Right cardiac atrium (tissue), 5 donors: ENCODE data around the gene TMTC2. TPM values are rescaled to one million over a fixed set of nuclear protein-coding genes. Genes with fewer than 3 reads are reported as not detected.

Experiments used
- ATAC-seq, 2 donors: fragments of 200-7000 bp; cut with Tn5 transposase; one replicate each; pipeline versions ENCODE4 v1.8.0 to v1.9.1; 2020; ENCODE audit warnings: moderate library complexity in 2 of 2, mild to moderate bottlenecking in 1 of 2
- DNase-seq, 3 donors: peaks; one replicate each; pipeline ENCODE4 v3.0.0-alpha.2; 2020
- H3K27ac ChIP-seq: one replicate; pipeline ENCODE4 v1.5.1; 2013; ENCODE audit warnings: mild to moderate bottlenecking, low read length, control low read depth, moderate library complexity
- H3K27me3 ChIP-seq: one replicate; pipeline ENCODE4 v1.6.1; 2013; ENCODE audit not compliant: control insufficient read depth, insufficient read depth
- H3K4me1 ChIP-seq: one replicate; pipeline ENCODE4 v1.6.1; 2013; ENCODE audit warnings: low read length; ENCODE audit not compliant: control insufficient read depth, insufficient read depth
- H3K4me3 ChIP-seq: one replicate; pipeline ENCODE4 v1.5.1; 2013; ENCODE audit warnings: low read length, control low read depth
- H3K9me3 ChIP-seq: one replicate; pipeline ENCODE4 v1.6.1; 2013; ENCODE audit warnings: low read length; ENCODE audit not compliant: control insufficient read depth
- WGBS: extraction: QIAGEN DNeasy Blood & Tissue Kit; methylation state at CpG from one replicate; pipeline ENCODE4 v1.1.7; 2013; 5-methylcytosine and 5-hydroxymethylcytosine counted together
- intact Hi-C, 4 donors: fragments of 100-400 bp; cut with DNase I; formaldehyde crosslinking; loops; one replicate each; pipeline versions ENCODE4 v1.11.0 to v1.14.0; 2022 to 2023
- polyA plus RNA-seq: library from polyadenylated mRNA; stranded (reverse); fragments of 200-250 nt; gene quantifications from one replicate; pipeline ENCODE4 v1.2.3, GENCODE V29; 2013
- total RNA-seq, 4 donors: library from RNA; stranded (reverse); fragmentation: NEBNext Ultra II Directional; extraction: Animal tissue kit (Norgen Biotek cat#: 25700); gene quantifications; one replicate each; pipeline ENCODE4 v1.2.1, GENCODE V29; 2021
- donor health status: healthy with polysubstance abuse.
- donor health status: DM: no; HTN: yes; CAD: no.
- donor health status: DM: no; HTN: no; CAD: no.
- donor health status: DM: no; HTN: yes; CAD: no; lungs with severe emphysema.
- donor health status: DM: yes; HTN: yes; CAD: no.

The TMTC2 gene
- total and polyA plus RNA-seq, 5 donors = 1.6 to 5.3 (median 2.9) TPM

GRCh38 chr12:83121897-83122622, 435.4 kb downstream of the TMTC2 start:
- intact Hi-C loops = no loop called here
- Histone ChIP-seq H3K4me3 (no peak overlapping the region), H3K9me3 (no peaks in the 10 kb centered on the region), H3K27ac (no peak overlapping the region), H3K4me1 (no peaks in the 10 kb centered on the region), H3K27me3 (no peaks in the 10 kb centered on the region)
- WGBS = 86% methylated on average over 15 of the region's 15 CpGs
- DNase-seq = no peak
- ATAC-seq = no peak

GRCh38 chr12:83122623-83122934, 435.9 kb downstream of the TMTC2 start:
- DNase-seq (no peak), ATAC-seq (no peak)
- H3K4me3 ChIP-seq = no peak overlapping the region
- 80% methylated on average over 3 of the region's 3 CpGs for WGBS
- H3K27me3 ChIP-seq = no peaks in the 10 kb centered on the region
- H3K9me3 ChIP-seq = no peaks in the 10 kb centered on the region
- no peak overlapping the region for H3K27ac ChIP-seq
- H3K4me1 ChIP-seq = no peaks in the 10 kb centered on the region
- intact Hi-C loops = no loop called here

GRCh38 chr12:83123039-83123438, 436.3 kb downstream of the TMTC2 start:
- H3K9me3 ChIP-seq = no peaks in the 10 kb centered on the region
- WGBS = 73% methylated on average over 2 of the region's 2 CpGs
- ATAC-seq (no peak), DNase-seq (no peak)
- intact Hi-C loops = no loop called here
- no peak overlapping the region for H3K4me3 ChIP-seq
- no peak overlapping the region for H3K27ac ChIP-seq
- H3K27me3 ChIP-seq = no peaks in the 10 kb centered on the region
- H3K4me1 ChIP-seq = no peaks in the 10 kb centered on the region

GRCh38 chr12:83128540-83128939, 441.8 kb downstream of the TMTC2 start:
- DNase-seq (peak in 1 of 3 donors; percentile 26), ATAC-seq (no peak)
- H3K27ac ChIP-seq = no peak overlapping the region
- intact Hi-C loops = no loop called here
- no peaks in the 10 kb centered on the region for H3K27me3 ChIP-seq
- no peak overlapping the region for H3K4me3 ChIP-seq
- H3K9me3 ChIP-seq = no peaks in the 10 kb centered on the region
- H3K4me1 ChIP-seq = no peaks in the 10 kb centered on the region

- H3K27me3 ChIP-seq = no peaks in the 10 kb centered on the region
- no peaks in the 10 kb centered on the region for H3K4me1 ChIP-seq
- H3K4me3 ChIP-seq = no peak overlapping the region
- DNase-seq = no peak
- intact Hi-C loops = no loop called here
- H3K27ac ChIP-seq = no peak overlapping the region
- WGBS = 49% methylated on average over 2 of the region's 2 CpGs
- no peaks in the 10 kb centered on the region for H3K9me3 ChIP-seq
- no peak for ATAC-seq
Observed at GRCh38 chr12:83130178-83130577, 443.5 kb downstream of the TMTC2 start.

- ATAC-seq (no peak), DNase-seq (no peak)
- Histone ChIP-seq H3K9me3 (no peaks in the 10 kb centered on the region), H3K4me3 (no peak overlapping the region), H3K27ac (no peak overlapping the region), H3K4me1 (no peaks in the 10 kb centered on the region), H3K27me3 (no peaks in the 10 kb centered on the region)
- 95% methylated on average over 2 of the region's 2 CpGs for WGBS
- intact Hi-C loops = no loop called here
Observed at GRCh38 chr12:83132360-83132759, 445.7 kb downstream of the TMTC2 start.

- H3K4me1 ChIP-seq = no peaks in the 10 kb centered on the region
- no peaks in the 10 kb centered on the region for H3K9me3 ChIP-seq
- intact Hi-C loops = no loop called here
- no peaks in the 10 kb centered on the region for H3K27me3 ChIP-seq
- DNase-seq = no peak
- ATAC-seq = no peak
- H3K27ac ChIP-seq = no peak overlapping the region
- no peak overlapping the region for H3K4me3 ChIP-seq
- WGBS = 79% methylated on average over 1 of the region's 1 CpG
Observed at GRCh38 chr12:83136411-83136810, 449.7 kb downstream of the TMTC2 start.

GRCh38 chr12:83140135-83140534, 453.4 kb downstream of the TMTC2 start:
- no peaks in the 10 kb centered on the region for H3K27me3 ChIP-seq
- intact Hi-C loops = no loop called here
- ATAC-seq (no peak), DNase-seq (peak in 2 of 3 donors; percentile 5 to 33)
- H3K4me3 ChIP-seq = no peak overlapping the region
- no peaks in the 10 kb centered on the region for H3K4me1 ChIP-seq
- 98% methylated on average over 18 of the region's 18 CpGs for WGBS
- no peaks in the 10 kb centered on the region for H3K9me3 ChIP-seq
- H3K27ac ChIP-seq = no peak overlapping the region

- ATAC-seq (no peak), DNase-seq (no peak)
- no peaks in the 10 kb centered on the region for H3K9me3 ChIP-seq
- H3K4me3 ChIP-seq = no peak overlapping the region
- 90% methylated on average over 5 of the region's 5 CpGs for WGBS
- no peak overlapping the region for H3K27ac ChIP-seq
- no peaks in the 10 kb centered on the region for H3K4me1 ChIP-seq
- intact Hi-C loops = no loop called here
- H3K27me3 ChIP-seq = no peaks in the 10 kb centered on the region
Observed at GRCh38 chr12:83141460-83141994, 454.8 kb downstream of the TMTC2 start.

- ATAC-seq = no peak
- 66% methylated on average over 6 of the region's 6 CpGs for WGBS
Observed at GRCh38 chr12:83142914-83143313, 456.2 kb downstream of the TMTC2 start.

GRCh38 chr12:83143950-83144349, 457.2 kb downstream of the TMTC2 start:
- ATAC-seq (no peak), DNase-seq (no peak)
- Histone ChIP-seq H3K4me3 (no peak overlapping the region), H3K4me1 (no peaks in the 10 kb centered on the region), H3K27me3 (no peaks in the 10 kb centered on the region), H3K9me3 (no peaks in the 10 kb centered on the region), H3K27ac (no peak overlapping the region)
- intact Hi-C loops = no loop called here
- 80% methylated on average over 1 of the region's 1 CpG for WGBS

More at GRCh38 chr12:83142914-83143313, 456.2 kb downstream of the TMTC2 start:
- no peak overlapping the region for H3K4me3 ChIP-seq
- no peaks in the 10 kb centered on the region for H3K27me3 ChIP-seq
- intact Hi-C loops = no loop called here
- H3K9me3 ChIP-seq = no peaks in the 10 kb centered on the region
- no peak overlapping the region for H3K27ac ChIP-seq
- H3K4me1 ChIP-seq = no peaks in the 10 kb centered on the region
- DNase-seq = no peak
